Measurements from ENCODE around the gene DACT2. TPM values are rescaled to one million over a fixed set of nuclear protein-coding genes. Genes with fewer than 3 reads are reported as not detected.

Gene DACT2
- total and polyA plus RNA-seq, 12 donors = 0.09 to 1.5 (median 0.65) TPM

GRCh38 chr6:168297643-168298042 is 21.9 kb downstream of the DACT2 start:
- Histone ChIP-seq H3K4me3 (no peak overlapping the region), H3K4me1 (no peaks in the 10 kb centered on the region), H3K36me3 (no peaks in the 10 kb centered on the region), H3K27me3 (peaks cover 0 to 51% (median 11%) of the 10 kb centered on the region in 7 donors), H3K27ac (no peak overlapping the region), H3K9me3 (no peaks in the 10 kb centered on the region)
- TF ChIP-seq CTCF (IDR thresholded peaks at IDR 0.05) = no peak
- intact Hi-C loops (cut with DNase I) = loop anchor here in 1 of 10 donors (1.0 kb wide), 1 partner anchor 38 kb away; no protein-coding TSS in a partner anchor
- DNase-seq (no peak), ATAC-seq (no peak)
- 86% methylated on average over 13 of the region's 13 CpGs for WGBS, 2 donors

GRCh38 chr6:168294901-168295300 is 24.7 kb downstream of the DACT2 start:
- H3K36me3 ChIP-seq = no peaks in the 10 kb centered on the region
- H3K9me3 ChIP-seq = no peaks in the 10 kb centered on the region
- TF ChIP-seq CTCF (IDR thresholded peaks at IDR 0.05) = no peak
- ATAC-seq (no peak), DNase-seq (no peak)
- no peaks in the 10 kb centered on the region for H3K4me1 ChIP-seq
- intact Hi-C loops (cut with DNase I) = no loop called here
- no peak overlapping the region for H3K4me3 ChIP-seq
- H3K27me3 ChIP-seq = peaks cover 0 to 49% (median 26%) of the 10 kb centered on the region in 7 donors
- WGBS, 2 donors = 65 to 74% methylated on average over 7 of the region's 7 CpGs
- H3K27ac ChIP-seq = no peak overlapping the region

GRCh38 chr6:168293636-168294530 is 25.7 kb downstream of the DACT2 start:
- H3K4me3 ChIP-seq = no peak overlapping the region
- intact Hi-C loops (cut with DNase I) = no loop called here
- ATAC-seq = no peak
- TF ChIP-seq CTCF (IDR thresholded peaks at IDR 0.05) = no peak
- no peak overlapping the region for H3K27ac ChIP-seq
- H3K27me3 ChIP-seq = peaks cover 0 to 55% (median 29%) of the 10 kb centered on the region in 7 donors
- DNase-seq = no peak
- H3K9me3 ChIP-seq = peaks cover 0 to 9% (median 0%) of the 10 kb centered on the region in 11 donors
- 71 to 73% methylated on average over 26 of the region's 26 CpGs for WGBS, 2 donors
- no peaks in the 10 kb centered on the region for H3K36me3 ChIP-seq
- no peaks in the 10 kb centered on the region for H3K4me1 ChIP-seq

GRCh38 chr6:168292826-168293225 is 26.8 kb downstream of the DACT2 start:
- intact Hi-C loops (cut with DNase I) = no loop called here
- H3K9me3 ChIP-seq = peaks cover 0 to 9% (median 0%) of the 10 kb centered on the region in 11 donors
- TF ChIP-seq CTCF (IDR thresholded peaks at IDR 0.05) = no peak
- H3K27ac ChIP-seq = no peak overlapping the region
- H3K4me3 ChIP-seq = no peak overlapping the region
- 63 to 75% methylated on average over 4 of the region's 4 CpGs for WGBS, 2 donors
- peaks cover 0 to 55% (median 29%) of the 10 kb centered on the region in 7 donors for H3K27me3 ChIP-seq
- H3K36me3 ChIP-seq = no peaks in the 10 kb centered on the region
- H3K4me1 ChIP-seq = no peaks in the 10 kb centered on the region
- no peak for DNase-seq
- no peak for ATAC-seq
